Measurements from ENCODE around the gene CHRNA4. TPM values are rescaled to one million over a fixed set of nuclear protein-coding genes. Genes with fewer than 3 reads are reported as not detected.

The CHRNA4 gene
- total RNA-seq, 1 experiment from 2014 or later: 2.4 TPM

GRCh38 chr20:63322933-63323273 is 38.2 kb downstream of the CHRNA4 start:
- DNase-seq (ENCODE audit: low read depth, low spot score) (no peak), ATAC-seq (no peak)
- POLR2A ChIA-PET: no interaction called here
- no peaks in the 10 kb centered on the region for H3K9me3 ChIP-seq (ENCODE audit: control insufficient read depth, insufficient read depth, low read depth, low read length)
- no TSS peak for BruUV-seq (replicated peaks)
- intact Hi-C loops (cut with micrococcal nuclease; ENCODE audit: unreplicated experiment): no loop called here
- CTCF ChIA-PET: interaction anchor here (1.0 kb wide), 1 partner anchor 174 kb away, joined by 3 read pairs; no protein-coding TSS in a partner anchor
- no peak overlapping the region for H3K4me3 ChIP-seq (ENCODE audit: low read depth in 2 of 2, low read length in 2 of 2)
- TF ChIP-seq SIN3A (IDR thresholded peaks at IDR 0.05; ENCODE audit: borderline replicate concordance, insufficient read depth, low read depth, low read length): no peak
- no peak for TF ChIP-seq POLR2AphosphoS5 (IDR thresholded peaks at IDR 0.05; ENCODE audit: low read depth, low read length)
- no peak for TF ChIP-seq REST (IDR thresholded peaks at IDR 0.05; ENCODE audit: insufficient read depth in 1 of 2, low read depth in 2 of 2, low read length in 1 of 2)
- no peak for TF ChIP-seq TCF7L2 (IDR thresholded peaks at IDR 0.05; ENCODE audit: low read depth, low read length)
- no peak for TF ChIP-seq CTCF (IDR thresholded peaks at IDR 0.05)
- no peak overlapping the region for H3K27ac ChIP-seq (ENCODE audit: low read length)
- H3K4me1 ChIP-seq (ENCODE audit: control insufficient read depth, insufficient read depth, low read length): no peaks in the 10 kb centered on the region
- in situ Hi-C loops (cut with HindIII; ENCODE audit: low pct_unique_long_range_greater_than_20kb, low sequenced_read_pairs): no loop called here
- H3K36me3 ChIP-seq (ENCODE audit: control insufficient read depth, insufficient read depth, low read length): no peaks in the 10 kb centered on the region
- no peaks in the 10 kb centered on the region for H3K27me3 ChIP-seq (ENCODE audit: control insufficient read depth, insufficient read depth, low read length)

- no peak overlapping the region for H3K4me3 ChIP-seq (ENCODE audit: low read depth in 2 of 2, low read length in 2 of 2)
- no peak overlapping the region for H3K27ac ChIP-seq (ENCODE audit: low read length)
- intact Hi-C loops (cut with micrococcal nuclease; ENCODE audit: unreplicated experiment): no loop called here
- H3K9me3 ChIP-seq (ENCODE audit: control insufficient read depth, insufficient read depth, low read depth, low read length): no peaks in the 10 kb centered on the region
- POLR2A ChIA-PET: no interaction called here
- ATAC-seq: no peak
- no peaks in the 10 kb centered on the region for H3K27me3 ChIP-seq (ENCODE audit: control insufficient read depth, insufficient read depth, low read length)
- in situ Hi-C loops (cut with HindIII; ENCODE audit: low pct_unique_long_range_greater_than_20kb, low sequenced_read_pairs): no loop called here
- H3K4me1 ChIP-seq (ENCODE audit: control insufficient read depth, insufficient read depth, low read length): no peaks in the 10 kb centered on the region
- no TSS peak for BruUV-seq (replicated peaks)
- TF ChIP-seq REST (IDR thresholded peaks at IDR 0.05; ENCODE audit: insufficient read depth in 1 of 2, low read depth in 2 of 2, low read length in 1 of 2) (no peak), POLR2AphosphoS5 (IDR thresholded peaks at IDR 0.05; ENCODE audit: low read depth, low read length) (no peak), SIN3A (IDR thresholded peaks at IDR 0.05; ENCODE audit: borderline replicate concordance, insufficient read depth, low read depth, low read length) (no peak), CTCF (IDR thresholded peaks at IDR 0.05) (no peak), TCF7L2 (IDR thresholded peaks at IDR 0.05; ENCODE audit: low read depth, low read length) (no peak)
- no peaks in the 10 kb centered on the region for H3K36me3 ChIP-seq (ENCODE audit: control insufficient read depth, insufficient read depth, low read length)
- DNase-seq (ENCODE audit: low read depth, low spot score): no peak
- CTCF ChIA-PET: no interaction called here
These were observed 38.8 kb downstream of the CHRNA4 start for GRCh38 chr20:63322146-63322932.
